Activated naive CD4-positive, alpha-beta T cell treated with anti-CD3 and anti-CD28 coated beads, Interleukin-2, amount 50 U/mL, for 24 hours (primary cell): Measurements from ENCODE around the gene SLC6A3.
A peak's percentile ranks its signal among the peaks of the same experiment; 100 is the strongest.
"Not testable (repeated sequence)": the region's sequence is repeated elsewhere in the genome, so short reads cannot be mapped to it uniquely, and the experiment has no call there.

Experiments
- H3K27ac Mint-ChIP-seq: one replicate; pipeline ENCODE4 v1.8.0; 2021; ENCODE audit warnings: mild to moderate bottlenecking, mixed read lengths
- H3K27me3 Mint-ChIP-seq: one replicate; pipeline ENCODE4 v1.8.0; 2021; ENCODE audit warnings: mixed read lengths
- H3K36me3 Mint-ChIP-seq: one replicate; pipeline ENCODE4 v1.8.0; 2021; ENCODE audit warnings: mixed read lengths
- H3K4me1 Mint-ChIP-seq: one replicate; pipeline ENCODE4 v1.8.0; 2021; ENCODE audit warnings: mixed read lengths
- H3K4me3 Mint-ChIP-seq: one replicate; pipeline ENCODE4 v1.8.0; 2021; ENCODE audit warnings: mild to moderate bottlenecking, mixed read lengths
- H3K9me3 Mint-ChIP-seq: one replicate; pipeline ENCODE4 v1.8.0; 2021; ENCODE audit warnings: mixed read lengths

Gene SLC6A3

GRCh38 chr5:1460054-1460682 is 14.9 kb upstream of the SLC6A3 start:
- H3K4me1 Mint-ChIP-seq: no peaks in the 10 kb centered on the region
- no peaks in the 10 kb centered on the region for H3K9me3 Mint-ChIP-seq
- H3K36me3 Mint-ChIP-seq: peaks cover 7% of the 10 kb centered on the region
- H3K27ac Mint-ChIP-seq: no peak overlapping the region
- H3K27me3 Mint-ChIP-seq: no peaks in the 10 kb centered on the region
- no peak overlapping the region for H3K4me3 Mint-ChIP-seq

GRCh38 chr5:1459435-1459834 is 14.2 kb upstream of the SLC6A3 start:
- H3K36me3 Mint-ChIP-seq, H3K27ac Mint-ChIP-seq, H3K27me3 Mint-ChIP-seq, H3K9me3 Mint-ChIP-seq, H3K4me1 Mint-ChIP-seq, H3K4me3 Mint-ChIP-seq: not testable (repeated sequence)

GRCh38 chr5:1456110-1456881 is 11.1 kb upstream of the SLC6A3 start:
- H3K27ac Mint-ChIP-seq, H3K36me3 Mint-ChIP-seq, H3K4me1 Mint-ChIP-seq, H3K27me3 Mint-ChIP-seq, H3K4me3 Mint-ChIP-seq: not testable (repeated sequence)
- H3K9me3 Mint-ChIP-seq: peaks cover 12% of the 10 kb centered on the region

GRCh38 chr5:1453613-1454012 is 8.4 kb upstream of the SLC6A3 start:
- Mint-ChIP-seq H3K36me3 (peaks cover 1% of the 10 kb centered on the region), H3K27ac (no peak overlapping the region), H3K27me3 (peaks cover 16% of the 10 kb centered on the region), H3K4me1 (peaks cover 5% of the 10 kb centered on the region), H3K4me3 (no peak overlapping the region), H3K9me3 (peaks cover 12% of the 10 kb centered on the region)

DNA sequence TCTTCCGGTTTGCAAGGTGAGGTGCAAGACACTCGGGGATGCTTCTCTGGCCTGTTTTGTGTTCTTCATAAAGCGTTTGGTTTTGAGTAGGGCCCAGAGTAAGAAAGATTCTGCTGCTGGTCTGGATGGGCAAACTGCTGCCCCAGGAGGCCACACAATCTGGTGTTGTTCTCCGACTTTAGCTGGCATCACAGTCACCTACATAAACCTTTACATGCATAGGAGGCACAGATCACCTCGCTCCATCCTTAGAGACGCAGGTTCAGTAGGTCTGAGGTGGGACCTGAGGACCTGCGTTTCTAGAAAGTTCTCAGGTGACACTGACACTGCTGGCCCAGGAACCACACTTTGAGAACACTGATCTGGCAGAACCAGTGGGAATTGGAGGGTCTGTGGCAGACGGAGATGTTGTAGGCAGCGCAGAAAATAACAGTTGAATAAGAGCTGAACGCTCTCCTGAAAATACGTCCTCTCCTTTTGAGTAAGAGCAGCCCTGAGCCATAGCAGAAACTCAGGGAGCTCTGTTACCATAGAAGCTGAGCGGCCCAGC is 3.9 kb upstream of the SLC6A3 start:
- Mint-ChIP-seq H3K4me3 (no peak overlapping the region), H3K4me1 (peaks cover 27% of the 10 kb centered on the region), H3K36me3 (no peaks in the 10 kb centered on the region), H3K27me3 (peaks cover 24% of the 10 kb centered on the region), H3K9me3 (peaks cover 12% of the 10 kb centered on the region), H3K27ac (no peak overlapping the region)

- Mint-ChIP-seq H3K4me1 (peaks cover 30% of the 10 kb centered on the region), H3K27ac (no peak overlapping the region), H3K27me3 (peaks cover 27% of the 10 kb centered on the region), H3K9me3 (peaks cover 10% of the 10 kb centered on the region), H3K4me3 (no peak overlapping the region), H3K36me3 (no peaks in the 10 kb centered on the region)
Observed at GRCh38 chr5:1448511-1449011, 3.3 kb upstream of the SLC6A3 start.

DNA sequence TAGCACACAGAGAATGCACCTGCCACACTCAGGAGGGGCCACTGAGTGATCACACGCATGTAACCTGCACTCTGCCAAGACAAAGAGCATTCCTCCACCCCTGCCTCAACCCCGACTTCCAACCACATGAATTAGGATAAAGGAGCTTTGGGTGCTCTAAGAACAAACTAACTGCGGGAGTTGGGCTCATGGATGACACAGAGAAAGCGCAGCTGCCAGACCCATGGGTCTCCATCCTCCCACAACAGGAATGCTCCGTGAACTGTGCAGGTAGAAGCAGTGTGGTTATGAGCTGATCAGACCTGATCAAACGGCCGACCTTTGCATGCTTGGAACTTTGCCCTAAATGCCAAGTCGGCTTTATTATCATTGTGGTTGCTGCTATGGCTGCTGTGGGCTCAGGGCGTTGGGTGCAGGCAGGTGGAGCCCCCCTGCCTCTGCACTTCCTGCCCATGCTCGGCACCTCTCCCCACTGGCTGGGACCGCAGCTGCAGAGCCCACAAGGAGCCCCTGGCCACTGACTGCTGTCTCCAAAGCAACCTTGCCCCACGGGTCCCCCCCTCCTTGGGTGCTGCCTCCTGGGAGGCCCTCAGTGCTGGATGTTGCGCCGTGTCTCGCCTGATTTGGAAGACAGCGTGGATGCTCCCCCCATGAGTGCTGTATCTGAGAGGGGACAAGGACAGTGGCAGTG is 2.6 kb upstream of the SLC6A3 start:
- peaks cover 2% of the 10 kb centered on the region for H3K9me3 Mint-ChIP-seq
- no peaks in the 10 kb centered on the region for H3K36me3 Mint-ChIP-seq
- H3K27me3 Mint-ChIP-seq: peaks cover 27% of the 10 kb centered on the region
- no peak overlapping the region for H3K27ac Mint-ChIP-seq
- H3K4me1 Mint-ChIP-seq: peaks cover 30% of the 10 kb centered on the region
- no peak overlapping the region for H3K4me3 Mint-ChIP-seq

GRCh38 chr5:1446602-1447343 is 1.5 kb upstream of the SLC6A3 start:
- Mint-ChIP-seq H3K4me3 (peak overlapping the region; percentile 52), H3K27ac (no peak overlapping the region), H3K36me3 (no peaks in the 10 kb centered on the region), H3K9me3 (no peaks in the 10 kb centered on the region), H3K27me3 (peaks cover 31% of the 10 kb centered on the region), H3K4me1 (peaks cover 30% of the 10 kb centered on the region)

DNA sequence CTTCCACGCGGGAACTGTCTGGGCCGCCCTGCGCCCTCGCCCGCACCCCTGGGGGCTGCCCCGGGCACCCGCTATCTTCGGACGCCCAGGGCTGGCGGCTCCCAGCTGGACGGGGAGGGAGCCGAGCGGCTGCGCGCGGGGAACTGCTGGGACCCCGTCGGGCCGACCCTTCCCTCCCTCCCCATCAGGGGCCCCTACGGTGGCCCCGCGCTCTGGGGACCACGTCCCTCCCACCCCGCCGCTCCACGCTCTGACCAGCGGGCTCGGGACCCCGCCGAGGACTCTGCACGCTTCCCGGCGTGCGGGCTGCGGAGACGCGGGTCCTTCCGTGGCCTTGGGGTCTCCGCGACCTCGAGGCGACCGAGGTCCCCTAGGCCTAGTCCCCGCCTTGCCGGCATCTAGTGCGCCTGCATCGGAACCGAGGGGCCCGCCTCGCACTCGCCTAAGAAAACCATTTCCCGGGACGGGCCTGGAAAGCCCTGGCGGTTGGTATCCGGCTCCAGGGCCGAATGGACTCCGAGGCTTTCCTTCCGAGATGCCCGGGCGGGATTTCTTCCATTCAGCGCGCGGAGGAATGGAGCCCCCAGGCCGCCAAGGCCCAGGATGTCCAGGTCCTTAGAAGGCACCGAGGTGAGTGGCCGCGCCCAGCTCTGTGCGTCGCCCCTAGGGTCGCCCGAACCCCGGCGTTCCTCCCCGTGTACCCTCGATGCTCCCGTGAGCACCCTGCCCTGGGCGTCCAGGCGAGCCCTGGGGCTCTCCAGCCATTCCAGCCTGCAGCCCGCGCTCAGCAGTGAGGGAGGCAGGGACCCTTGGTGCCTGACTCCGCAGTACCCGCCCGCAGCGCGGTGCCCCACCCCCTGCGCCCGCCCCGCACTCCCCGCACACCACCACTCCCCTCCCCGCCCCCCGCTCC is 705 bp upstream of the SLC6A3 start:
- Mint-ChIP-seq H3K9me3 (no peaks in the 10 kb centered on the region), H3K36me3 (no peaks in the 10 kb centered on the region), H3K4me3 (no peak overlapping the region), H3K27ac (no peak overlapping the region), H3K4me1 (peaks cover 30% of the 10 kb centered on the region), H3K27me3 (peaks cover 28% of the 10 kb centered on the region)

DNA sequence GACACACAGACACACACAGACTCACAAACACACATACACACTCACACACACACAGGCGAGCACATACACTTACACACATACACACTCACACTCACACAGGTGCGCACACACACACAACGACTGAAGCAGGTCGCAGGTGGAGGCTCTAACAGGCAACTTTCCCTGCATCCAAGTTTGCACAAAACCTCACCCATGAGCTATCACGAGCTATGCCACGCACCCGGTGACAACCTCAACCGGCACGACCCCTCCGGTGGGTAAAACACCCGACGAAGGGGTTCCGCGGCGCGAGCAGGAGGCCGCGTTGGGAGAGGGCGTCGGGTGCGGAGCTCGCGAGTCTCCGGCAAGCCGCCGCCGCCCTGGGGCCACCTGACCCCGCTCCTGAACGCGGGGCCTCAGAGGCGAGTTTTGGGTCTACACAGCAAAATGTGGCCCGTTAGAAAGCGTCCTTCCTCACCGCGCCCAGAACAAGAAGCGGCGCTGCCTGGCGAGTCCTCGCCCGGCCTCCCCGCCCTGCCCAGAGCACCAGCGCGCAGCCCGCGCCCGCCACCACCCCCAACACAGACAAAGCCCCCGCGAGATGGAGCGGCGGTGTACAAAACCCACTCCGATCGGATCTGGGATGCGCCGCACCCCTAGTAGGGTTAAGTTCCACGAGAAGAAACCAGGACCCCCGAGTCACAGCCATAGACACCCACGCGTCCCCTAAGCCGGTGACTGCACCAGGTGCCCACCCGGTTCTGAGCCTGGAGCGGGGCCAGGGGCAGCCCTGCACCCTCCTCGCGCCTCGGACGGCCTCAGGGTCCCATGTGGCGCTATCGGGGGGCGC is 665 bp downstream of the SLC6A3 start:
- Mint-ChIP-seq H3K4me3 (peak overlapping the region; percentile 62), H3K27ac (no peak overlapping the region), H3K27me3 (peaks cover 30% of the 10 kb centered on the region), H3K4me1 (peaks cover 30% of the 10 kb centered on the region), H3K9me3 (peaks cover 5% of the 10 kb centered on the region), H3K36me3 (no peaks in the 10 kb centered on the region)

DNA sequence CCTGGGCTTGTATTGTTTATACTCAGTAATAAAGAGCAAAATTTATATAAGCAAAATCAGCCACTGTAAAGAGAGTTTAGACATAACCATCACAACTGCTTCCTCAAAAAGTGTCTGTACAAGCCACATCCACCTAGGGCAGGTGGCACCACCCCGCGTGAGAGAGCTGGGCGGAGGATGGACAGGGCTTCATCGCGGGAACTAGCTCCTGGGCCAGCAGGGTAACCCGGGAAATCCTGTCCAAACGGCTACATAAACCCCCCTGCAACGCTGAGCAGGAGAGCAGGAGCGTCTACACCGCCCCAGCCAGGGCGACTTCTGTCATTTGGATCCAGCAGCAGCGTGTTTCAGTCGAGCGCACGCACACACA is 1.3 kb downstream of the SLC6A3 start:
- Mint-ChIP-seq H3K36me3 (no peaks in the 10 kb centered on the region), H3K27me3 (peaks cover 29% of the 10 kb centered on the region), H3K4me1 (peaks cover 28% of the 10 kb centered on the region), H3K4me3 (peak overlapping the region; percentile 62), H3K9me3 (peaks cover 5% of the 10 kb centered on the region), H3K27ac (no peak overlapping the region)

GRCh38 chr5:1443171-1443570 is 2.1 kb downstream of the SLC6A3 start:
- H3K4me1 Mint-ChIP-seq: peaks cover 20% of the 10 kb centered on the region
- no peak overlapping the region for H3K4me3 Mint-ChIP-seq
- H3K27me3 Mint-ChIP-seq: peaks cover 27% of the 10 kb centered on the region
- H3K36me3 Mint-ChIP-seq: no peaks in the 10 kb centered on the region
- H3K9me3 Mint-ChIP-seq: peaks cover 5% of the 10 kb centered on the region
- H3K27ac Mint-ChIP-seq: no peak overlapping the region

- Mint-ChIP-seq H3K27ac (no peak overlapping the region), H3K36me3 (no peaks in the 10 kb centered on the region), H3K4me1 (peaks cover 13% of the 10 kb centered on the region), H3K4me3 (no peak overlapping the region), H3K9me3 (peaks cover 5% of the 10 kb centered on the region), H3K27me3 (peaks cover 27% of the 10 kb centered on the region)
Observed at GRCh38 chr5:1442222-1443145, 2.8 kb downstream of the SLC6A3 start.
